HG03378 (cell line): Measurements from ENCODE around the gene CLPTM1.

ENCODE experiments used
- ATAC-seq: cut with Tn5 transposase; IDR thresholded peaks from one replicate; pipeline ENCODE4 v1.9.1; 2021; ENCODE audit warnings: mild to moderate bottlenecking, moderate library complexity; ENCODE audit not compliant: unreplicated experiment

CLPTM1 gene

GRCh38 chr19:45005787-45006186 lies 50.6 kb downstream of the CLPTM1 start:
- no peak for ATAC-seq

GRCh38 chr19:45008552-45008951 lies 53.4 kb downstream of the CLPTM1 start:
- ATAC-seq, result no peak

- no peak for ATAC-seq
Measured at GRCh38 chr19:45009625-45010255, 54.6 kb downstream of the CLPTM1 start.

GRCh38 chr19:45010306-45010705 lies 55.1 kb downstream of the CLPTM1 start:
- ATAC-seq, result no peak

GRCh38 chr19:45011959-45012358 lies 56.8 kb downstream of the CLPTM1 start:
- ATAC-seq, result no peak

- ATAC-seq, result peak; percentile 78
Measured at GRCh38 chr19:45016388-45017314, 61.5 kb downstream of the CLPTM1 start.

GRCh38 chr19:45019187-45019586 lies 64.0 kb downstream of the CLPTM1 start:
- ATAC-seq, result no peak

GRCh38 chr19:45020071-45020470 lies 64.9 kb downstream of the CLPTM1 start:
- no peak for ATAC-seq

- ATAC-seq, result no peak
Measured at GRCh38 chr19:45021971-45022370, 66.8 kb downstream of the CLPTM1 start.

GRCh38 chr19:45023048-45023447 lies 67.9 kb downstream of the CLPTM1 start:
- no peak for ATAC-seq

- ATAC-seq, result no peak
Measured at GRCh38 chr19:45025264-45025663, 70.1 kb downstream of the CLPTM1 start.

- ATAC-seq, result no peak
Measured at GRCh38 chr19:45027371-45027770, 72.2 kb downstream of the CLPTM1 start.

GRCh38 chr19:45030825-45031224 lies 75.6 kb downstream of the CLPTM1 start:
- no peak for ATAC-seq

- ATAC-seq, result no peak
Measured at GRCh38 chr19:45032421-45032820, 77.2 kb downstream of the CLPTM1 start.

- ATAC-seq, result no peak
Measured at GRCh38 chr19:45035755-45036154, 80.6 kb downstream of the CLPTM1 start.

- ATAC-seq, result no peak
Measured at GRCh38 chr19:45037393-45038169, 82.4 kb downstream of the CLPTM1 start.

- no peak for ATAC-seq
Measured at GRCh38 chr19:45038931-45039893, 84.0 kb downstream of the CLPTM1 start, which contains the start of gene CLASRP. Gene CLASRP (plus strand): TSS chr19:45039045. CDS start chr19:45040213, 1,168 bp downstream.

GRCh38 chr19:45040059-45040771 lies 85.0 kb downstream of the CLPTM1 start:
- no peak for ATAC-seq

- ATAC-seq, result no peak
Measured at GRCh38 chr19:45041125-45041524, 85.9 kb downstream of the CLPTM1 start.
